ENCODE results near the gene ZNF174. TPM values are rescaled to one million over a fixed set of nuclear protein-coding genes. Genes with fewer than 3 reads are reported as not detected.

ZNF174 gene
- total RNA-seq = 10 to 100 TPM in 1 of 4 donors, 1 to 10 TPM in 3; 8.4 to 14.9 (median 9.7) TPM

DNA sequence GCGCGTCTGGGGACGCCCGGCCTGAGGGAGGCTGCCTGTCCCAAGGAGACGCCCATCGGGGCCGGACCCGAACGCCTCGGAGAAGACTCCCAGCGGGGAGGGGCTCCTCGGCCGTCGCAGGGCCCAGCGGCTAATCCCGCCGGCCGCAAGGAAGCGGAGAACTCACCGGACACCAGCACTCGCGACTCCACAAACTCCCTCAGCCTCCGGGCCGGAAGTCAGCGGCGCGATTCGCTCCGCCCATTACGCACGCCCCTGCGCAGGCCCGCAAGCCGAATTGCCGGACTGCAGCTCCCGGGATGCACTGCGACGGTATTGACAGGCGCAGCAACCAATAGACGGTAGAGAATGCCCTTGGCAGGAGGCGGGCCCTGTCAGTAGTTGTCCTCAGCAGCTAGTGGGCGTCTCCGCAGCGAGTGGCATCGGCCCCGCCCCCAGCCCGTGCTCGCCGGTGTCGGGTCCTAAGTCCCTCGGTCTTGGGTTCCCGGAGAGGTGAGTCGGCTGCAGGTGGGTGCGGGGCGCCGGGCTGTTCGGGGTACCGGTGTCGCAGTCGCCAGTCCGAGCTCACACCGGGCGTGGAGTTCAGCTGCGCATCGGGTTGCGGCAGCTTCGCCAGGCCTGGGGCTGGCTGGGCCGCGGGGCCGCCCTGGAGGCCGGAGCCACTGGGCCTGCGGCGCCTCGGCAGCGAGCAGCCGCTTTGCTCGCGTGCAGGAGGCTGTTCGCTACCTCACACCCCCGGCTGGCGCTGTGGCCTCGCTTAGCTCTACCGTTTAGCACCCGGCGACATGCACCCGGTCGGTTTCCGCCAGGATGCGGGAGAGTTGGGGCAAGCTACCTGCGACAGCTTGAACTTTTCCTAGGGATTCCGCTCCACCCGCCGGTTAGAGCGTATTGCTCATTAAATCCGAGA lies at the start of gene ZNF174, which contains the start of gene ZSCAN32:
TSS of gene ZNF174 (plus strand) at position 437 of the 910 bp plus-strand sequence. CDS start 790 bp downstream, outside the sequence.
TSS of gene ZSCAN32 (minus strand) at position 226 of the 910 bp plus-strand sequence. CDS start 3,447 bp downstream, outside the sequence.
- peak; percentile 98 to 99 for DNase-seq (ENCODE audit: low spot score in 2 of 2)
- no peaks in the 10 kb centered on the region for H3K27me3 ChIP-seq
- peaks cover 24% of the 10 kb centered on the region for H3K9me3 ChIP-seq
- WGBS = 0% methylated on average over 26 of the region's 95 CpGs
- peaks cover 45% of the 10 kb centered on the region for H3K36me3 ChIP-seq
- no peak for TF ChIP-seq CTCF (IDR thresholded peaks at IDR 0.05)
- TF ChIP-seq POLR2AphosphoS5 (IDR thresholded peaks at IDR 0.05) = peak in 1 of 3 donors; percentile 78
- no peak for TF ChIP-seq EP300 (IDR thresholded peaks at IDR 0.05)
- TF ChIP-seq POLR2A (IDR thresholded peaks at IDR 0.05) = peak in 1 of 2 donors; percentile 25
- peak within 1 kb of the TSS; percentile 95 for H3K4me3 ChIP-seq
- peak within 1 kb of the TSS; percentile 87 for H3K27ac ChIP-seq
- H3K4me1 ChIP-seq = peaks cover 16% of the 10 kb centered on the region

- Histone ChIP-seq H3K27me3 (no peaks in the 10 kb centered on the region), H3K4me3 (no peak within 1 kb of the TSS), H3K4me1 (no peaks in the 10 kb centered on the region), H3K27ac (no peak within 1 kb of the TSS), H3K36me3 (no peaks in the 10 kb centered on the region), H3K9me3 (no peaks in the 10 kb centered on the region)
- no peak for DNase-seq (ENCODE audit: low spot score in 2 of 2)
- WGBS = 77% methylated on average over 3 of the region's 3 CpGs
- no peak for TF ChIP-seq CTCF (IDR thresholded peaks at IDR 0.05)
- TF ChIP-seq EP300 (IDR thresholded peaks at IDR 0.05) = no peak
- TF ChIP-seq POLR2A (IDR thresholded peaks at IDR 0.05) = no peak
- TF ChIP-seq POLR2AphosphoS5 (IDR thresholded peaks at IDR 0.05) = no peak
These were observed 45.4 kb upstream of the ZNF174 start, which contains the start of gene OR2C1 for GRCh38 chr16:3355589-3355988. TSS of gene OR2C1 (plus strand) at chr16:3355889. CDS start at chr16:3355941, 52 bp downstream.

GRCh38 chr16:3356118-3356517 lies 44.9 kb upstream of the ZNF174 start:
- Histone ChIP-seq H3K4me3 (no peak overlapping the region), H3K27me3 (peaks cover 4% of the 10 kb centered on the region), H3K36me3 (no peaks in the 10 kb centered on the region), H3K9me3 (no peaks in the 10 kb centered on the region), H3K4me1 (no peaks in the 10 kb centered on the region), H3K27ac (no peak overlapping the region)
- no peak for DNase-seq (ENCODE audit: low spot score in 2 of 2)
- 86% methylated on average over 7 of the region's 10 CpGs for WGBS
- no peak for TF ChIP-seq POLR2AphosphoS5 (IDR thresholded peaks at IDR 0.05)
- TF ChIP-seq POLR2A (IDR thresholded peaks at IDR 0.05) = no peak
- TF ChIP-seq EP300 (IDR thresholded peaks at IDR 0.05) = no peak
- no peak for TF ChIP-seq CTCF (IDR thresholded peaks at IDR 0.05)

DNA sequence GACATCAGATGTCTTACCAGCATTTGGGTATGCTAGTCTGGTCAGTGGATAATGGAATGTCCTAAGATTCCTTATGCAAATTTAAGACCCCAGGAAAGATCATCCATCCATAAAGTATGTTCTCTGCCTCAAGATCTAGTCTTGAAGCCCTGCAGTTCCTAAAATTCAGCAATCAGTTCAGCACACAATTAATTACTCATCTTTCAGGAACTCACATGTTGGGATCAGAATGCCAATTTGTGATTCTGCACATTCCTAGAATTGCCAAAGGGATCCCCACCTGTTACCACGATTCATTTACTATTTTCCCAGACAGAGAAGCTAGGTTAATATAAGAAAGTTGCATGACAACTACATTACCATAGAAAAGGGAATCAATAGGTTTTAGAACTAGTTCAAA lies 42.1 kb upstream of the ZNF174 start:
- TF ChIP-seq POLR2A (IDR thresholded peaks at IDR 0.05) (no peak), CTCF (IDR thresholded peaks at IDR 0.05) (no peak), EP300 (IDR thresholded peaks at IDR 0.05) (no peak), POLR2AphosphoS5 (IDR thresholded peaks at IDR 0.05) (no peak)
- H3K9me3 ChIP-seq = no peaks in the 10 kb centered on the region
- no peak overlapping the region for H3K27ac ChIP-seq
- no peak overlapping the region for H3K4me3 ChIP-seq
- DNase-seq (ENCODE audit: low spot score in 2 of 2) = no peak
- no peaks in the 10 kb centered on the region for H3K36me3 ChIP-seq
- H3K4me1 ChIP-seq = no peaks in the 10 kb centered on the region
- 0% methylated on average over 1 of the region's 1 CpG for WGBS
- H3K27me3 ChIP-seq = peaks cover 11% of the 10 kb centered on the region

DNA sequence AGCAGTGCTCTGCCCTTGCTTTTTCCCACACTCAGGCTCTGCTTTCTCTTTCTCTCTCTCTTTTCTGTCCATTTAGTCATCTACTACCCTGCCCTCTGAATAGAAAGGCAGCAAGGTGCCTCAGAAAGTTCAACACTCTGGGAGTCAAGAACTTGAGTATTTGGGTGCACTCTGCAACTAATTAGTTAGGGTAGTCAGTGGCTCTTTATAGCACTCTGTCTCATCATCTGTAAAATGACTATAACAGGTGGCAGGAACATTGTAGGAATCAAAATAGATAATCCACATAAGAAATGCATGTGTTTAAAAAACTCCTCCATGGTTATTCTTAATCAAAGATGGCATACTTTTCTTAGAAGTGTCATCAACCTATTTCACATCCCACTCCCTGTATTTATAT lies 38.1 kb upstream of the ZNF174 start:
- Histone ChIP-seq H3K4me3 (no peak overlapping the region), H3K4me1 (no peaks in the 10 kb centered on the region), H3K9me3 (peaks cover 6% of the 10 kb centered on the region), H3K27me3 (peaks cover 11% of the 10 kb centered on the region), H3K36me3 (no peaks in the 10 kb centered on the region), H3K27ac (no peak overlapping the region)
- no peak for DNase-seq (ENCODE audit: low spot score in 2 of 2)
- TF ChIP-seq EP300 (IDR thresholded peaks at IDR 0.05) (no peak), CTCF (IDR thresholded peaks at IDR 0.05) (no peak), POLR2A (IDR thresholded peaks at IDR 0.05) (no peak), POLR2AphosphoS5 (IDR thresholded peaks at IDR 0.05) (no peak)
